Measurements from ENCODE around the gene DUOX1. TPM values are rescaled to one million over a fixed set of nuclear protein-coding genes. Genes with fewer than 3 reads are reported as not detected.
A peak's percentile ranks its signal among the peaks of the same experiment; 100 is the strongest.

The DUOX1 gene
- total and polyA plus RNA-seq, 2 of the 13 experiments (the other 11 are each of a cell fraction or from before 2014, with no cell fraction given) = 0.03 TPM; not detected in 1

- TF ChIP-seq ZNF574 (CRISPR knock-in tag; IDR thresholded peaks at IDR 0.05) = no peak; the same call in 1 of the 2 replicates
- TF ChIP-seq SIN3A (IDR thresholded peaks at IDR 0.05; ENCODE audit: borderline replicate concordance, low read depth, low read length) = no peak; the same call in 1 of the 2 replicates
- TF ChIP-seq ZNF335 (CRISPR knock-in tag; IDR thresholded peaks at IDR 0.05) = no peak
- no peak for TF ChIP-seq ZNF557 (CRISPR knock-in tag; IDR thresholded peaks at IDR 0.05)
- no peak for TF ChIP-seq SRF (IDR thresholded peaks at IDR 0.05; ENCODE audit: low read depth, low read length)
- peak; percentile 77 for TF ChIP-seq ZNF670 (CRISPR knock-in tag; IDR thresholded peaks at IDR 0.05; ENCODE audit: borderline replicate concordance)
- TF ChIP-seq ZNF724P (CRISPR knock-in tag; IDR thresholded peaks at IDR 0.05; ENCODE audit: borderline replicate concordance) = no peak; the same call in 1 of the 2 replicates
- no peak for TF ChIP-seq ZBTB46 (CRISPR knock-in tag; IDR thresholded peaks at IDR 0.05; ENCODE audit: borderline replicate concordance)
- no peak for TF ChIP-seq STAG1 (CRISPR knock-in tag; IDR thresholded peaks at IDR 0.05)
- TF ChIP-seq ZNF75D (CRISPR knock-in tag; IDR thresholded peaks at IDR 0.05; ENCODE audit: borderline replicate concordance) = no peak
- no peak for TF ChIP-seq ZNF180 (CRISPR knock-in tag; IDR thresholded peaks at IDR 0.05; ENCODE audit: borderline replicate concordance, low read depth)
- TF ChIP-seq BRCA1 (CRISPR knock-in tag; IDR thresholded peaks at IDR 0.05) = no peak
- no peak for TF ChIP-seq PREB (CRISPR knock-in tag; IDR thresholded peaks at IDR 0.05)
- no peak for TF ChIP-seq SPEN (CRISPR knock-in tag; IDR thresholded peaks at IDR 0.05; ENCODE audit: low read depth)
- no peak for TF ChIP-seq PLRG1 (conservative IDR thresholded peaks at IDR 0.05)
- no peak; the same call in 1 of the 2 replicates for TF ChIP-seq ZNF281 (CRISPR knock-in tag; IDR thresholded peaks at IDR 0.05; ENCODE audit: borderline replicate concordance)
- TF ChIP-seq MTF1 (CRISPR knock-in tag; IDR thresholded peaks at IDR 0.05) = no peak
- TF ChIP-seq ASH2L (IDR thresholded peaks at IDR 0.05; ENCODE audit: insufficient read length, low read depth, low read length) = peak; percentile 75
Measured at GRCh38 chr15:45200799-45201556, 71.2 kb downstream of the DUOX1 start (continued).
